WTC11 (cell line): ENCODE measurements around the gene ALG11. TPM values are rescaled to one million over a fixed set of nuclear protein-coding genes. Genes with fewer than 3 reads are reported as not detected.

ENCODE experiments used
- ATAC-seq: fragments of 200-7000 bp; cut with Tn5 transposase; 2 replicates; pipeline ENCODE4 v1.10.0; 2021; ENCODE audit warnings: mild to moderate bottlenecking, moderate library complexity
- CTCF ChIA-PET: fragments of 300-600 bp; sonication (Branson Sonifier 250); formaldehyde crosslinking; loops from one replicate; lab custom pipeline; 2021; ENCODE audit warnings: antibody characterized with exemption; lab: Charles Lee
- POLR2A ChIA-PET: fragments of 350-600 bp; sonication (Branson Sonifier 250); formaldehyde crosslinking; loops from one replicate; lab custom pipeline; 2021; ENCODE audit warnings: antibody characterized with exemption; lab: Charles Lee
- DNase-seq: peaks from one replicate; pipeline ENCODE4 v3.0.0; 2021; ENCODE audit warnings: low spot score
- H3K27ac Mint-ChIP-seq: 2 replicates; pipeline ENCODE4 v1.8.0; 2021; ENCODE audit warnings: mixed read lengths
- H3K27me3 Mint-ChIP-seq: 2 replicates; pipeline ENCODE4 v1.8.0; 2021; ENCODE audit warnings: low read depth, mild to moderate bottlenecking, moderate library complexity, mixed read lengths
- H3K36me3 Mint-ChIP-seq: 2 replicates; pipeline ENCODE4 v1.8.0; 2021; ENCODE audit warnings: mixed read lengths
- H3K4me1 Mint-ChIP-seq: 2 replicates; pipeline ENCODE4 v1.8.0; 2022; ENCODE audit warnings: mixed read lengths
- H3K4me3 Mint-ChIP-seq: 2 replicates; pipeline ENCODE4 v1.8.0; 2021; ENCODE audit warnings: mild to moderate bottlenecking, moderate library complexity, mixed read lengths
- H3K9me3 Mint-ChIP-seq: 2 replicates; pipeline ENCODE4 v1.8.0; 2021; ENCODE audit warnings: mixed read lengths
- ATF3 ChIP-seq: sonication (generic); formaldehyde crosslinking; conservative IDR thresholded peaks from 2 replicates; pipeline ENCODE4 v1.8.1; 2022; ENCODE audit warnings: mild to moderate bottlenecking, missing genetic modification reagents
- ATF6 ChIP-seq: sonication (generic); formaldehyde crosslinking; IDR thresholded peaks from 2 replicates; pipeline ENCODE4 v1.8.1; 2023; ENCODE audit warnings: mild to moderate bottlenecking, missing genetic modification reagents
- CBFB ChIP-seq: sonication (generic); formaldehyde crosslinking; IDR thresholded peaks from 2 replicates; pipeline ENCODE4 v1.8.1; 2022; ENCODE audit warnings: mild to moderate bottlenecking, low read depth, missing genetic modification reagents
- E2F5 ChIP-seq: sonication (generic); formaldehyde crosslinking; IDR thresholded peaks from 2 replicates; pipeline ENCODE4 v1.8.1; 2022; ENCODE audit warnings: mild to moderate bottlenecking, moderate library complexity, missing genetic modification reagents
- ELF4 ChIP-seq: sonication (generic); formaldehyde crosslinking; IDR thresholded peaks from 2 replicates; pipeline ENCODE4 v1.8.1; 2022; ENCODE audit warnings: low read depth, mild to moderate bottlenecking, moderate library complexity, missing genetic modification reagents
- ESRRA ChIP-seq: sonication (generic); formaldehyde crosslinking; IDR thresholded peaks from 2 replicates; pipeline ENCODE4 v1.8.1; 2022; ENCODE audit warnings: mild to moderate bottlenecking, missing genetic modification reagents, borderline replicate concordance
- FOXJ3 ChIP-seq: sonication (generic); formaldehyde crosslinking; IDR thresholded peaks from 2 replicates; pipeline ENCODE4 v1.9.0; 2021; ENCODE audit warnings: missing genetic modification reagents, mild to moderate bottlenecking, borderline replicate concordance
- FOXP1 ChIP-seq: sonication (generic); formaldehyde crosslinking; IDR thresholded peaks from 2 replicates; pipeline ENCODE4 v1.8.0; 2022; ENCODE audit warnings: missing genetic modification reagents, mild to moderate bottlenecking, moderate library complexity, borderline replicate concordance
- GABPB1 ChIP-seq: sonication (generic); formaldehyde crosslinking; IDR thresholded peaks from 2 replicates; pipeline ENCODE4 v1.8.1; 2023; ENCODE audit warnings: mild to moderate bottlenecking, missing genetic modification reagents
- HMGXB4 ChIP-seq: sonication (generic); formaldehyde crosslinking; IDR thresholded peaks from 2 replicates; pipeline ENCODE4 v1.8.1; 2023; ENCODE audit warnings: mild to moderate bottlenecking, moderate library complexity, missing genetic modification reagents
- MAX ChIP-seq: sonication (generic); formaldehyde crosslinking; IDR thresholded peaks from 2 replicates; pipeline ENCODE4 v1.8.0; 2022; ENCODE audit warnings: mild to moderate bottlenecking, missing genetic modification reagents
- MYBL2 ChIP-seq: sonication (generic); formaldehyde crosslinking; IDR thresholded peaks from 2 replicates; pipeline ENCODE4 v1.8.1; 2023; ENCODE audit warnings: mild to moderate bottlenecking, moderate library complexity, missing genetic modification reagents
- NFATC4 ChIP-seq: fragments of 250-450 bp; sonication (Bioruptor Pico); IDR thresholded peaks from 2 replicates; pipeline ENCODE4 v1.9.0; 2021; ENCODE audit warnings: mild to moderate bottlenecking
- NFE2L1 ChIP-seq: sonication (generic); formaldehyde crosslinking; IDR thresholded peaks from 2 replicates; pipeline ENCODE4 v1.8.1; 2023; ENCODE audit warnings: missing genetic modification reagents
- PREB ChIP-seq: sonication (generic); formaldehyde crosslinking; IDR thresholded peaks from 2 replicates; pipeline ENCODE4 v1.8.1; 2022; ENCODE audit warnings: mild to moderate bottlenecking, missing genetic modification reagents, moderate library complexity, borderline replicate concordance
- SOX15 ChIP-seq: fragments of 250-450 bp; sonication (Bioruptor Pico); IDR thresholded peaks from 2 replicates; pipeline ENCODE4 v1.9.0; 2021; ENCODE audit warnings: mild to moderate bottlenecking
- TEAD4 ChIP-seq: sonication (generic); formaldehyde crosslinking; IDR thresholded peaks from 2 replicates; pipeline ENCODE4 v1.8.0; 2022; ENCODE audit warnings: mild to moderate bottlenecking, missing genetic modification reagents
- USF1 ChIP-seq: sonication (generic); formaldehyde crosslinking; IDR thresholded peaks from 2 replicates; pipeline ENCODE4 v1.8.0; 2022; ENCODE audit warnings: mild to moderate bottlenecking, missing genetic modification reagents
- USF2 ChIP-seq: sonication (generic); formaldehyde crosslinking; IDR thresholded peaks from 2 replicates; pipeline ENCODE4 v1.8.1; 2023; ENCODE audit warnings: mild to moderate bottlenecking, missing genetic modification reagents, moderate library complexity
- ZNF138 ChIP-seq: sonication (generic); formaldehyde crosslinking; conservative IDR thresholded peaks from 2 replicates; pipeline ENCODE4 v1.8.1; 2022; ENCODE audit warnings: mild to moderate bottlenecking, moderate library complexity, missing genetic modification reagents
- ZNF317 ChIP-seq: sonication (generic); formaldehyde crosslinking; IDR thresholded peaks from 2 replicates; pipeline ENCODE4 v1.8.1; 2023; ENCODE audit warnings: low read depth, mild to moderate bottlenecking, moderate library complexity, missing genetic modification reagents, borderline replicate concordance
- ZNF396 ChIP-seq: fragments of 250-450 bp; sonication (Bioruptor Pico); IDR thresholded peaks from 2 replicates; pipeline ENCODE4 v1.8.0; 2021; ENCODE audit warnings: mild to moderate bottlenecking, moderate library complexity, borderline replicate concordance
- ZNF416 ChIP-seq: fragments of 250-450 bp; sonication (Bioruptor Pico); IDR thresholded peaks from 2 replicates; pipeline ENCODE4 v1.9.0; 2021; ENCODE audit warnings: mild to moderate bottlenecking, inconsistent platforms
- ZNF423 ChIP-seq: fragments of 250-450 bp; sonication (Bioruptor Pico); IDR thresholded peaks from 2 replicates; pipeline ENCODE4 v2.1.2; 2022; ENCODE audit warnings: mild to moderate bottlenecking, moderate library complexity
- total RNA-seq: library from RNA; stranded (reverse); gene quantifications from 3 replicates; pipeline ENCODE4 v1.2.3, GENCODE V29; 2021

Gene ALG11
- total RNA-seq, 1 experiment from 2014 or later, result 40.6 TPM

GRCh38 chr13:51978796-51979556 is 33.2 kb upstream of the ALG11 start:
- Mint-ChIP-seq H3K27ac (no peak overlapping the region), H3K4me1 (peaks cover 12% of the 10 kb centered on the region), H3K9me3 (peaks cover 5% of the 10 kb centered on the region), H3K36me3 (peaks cover under 1% of the 10 kb centered on the region; the same call in 1 of the 2 replicates), H3K4me3 (no peak overlapping the region), H3K27me3 (no peaks in the 10 kb centered on the region)
- no peak; the same call in 1 of the 2 replicates for ATAC-seq
- DNase-seq, result no peak
- POLR2A ChIA-PET, result interaction anchor here (0.5 kb wide), 1 partner anchor 13 kb away, joined by 3 read pairs; no protein-coding TSS in a partner anchor
- CTCF ChIA-PET, result no interaction called here
- TF ChIP-seq ELF4 (CRISPR knock-in tag) (no peak), ZNF416 (CRISPR knock-in tag) (no peak), PREB (CRISPR knock-in tag) (no peak), NFATC4 (CRISPR knock-in tag) (no peak), ATF3 (CRISPR knock-in tag) (no peak), TEAD4 (CRISPR knock-in tag) (no peak), USF2 (CRISPR knock-in tag) (peak; percentile 41; the same call in 1 of the 2 replicates), FOXP1 (no peak), CBFB (no peak), ZNF423 (no peak), ZNF396 (CRISPR knock-in tag) (no peak), HMGXB4 (CRISPR knock-in tag) (no peak), USF1 (peak; percentile 60), GABPB1 (CRISPR knock-in tag) (peak; percentile 60)

GRCh38 chr13:51980908-51981307 is 31.3 kb upstream of the ALG11 start:
- POLR2A ChIA-PET, result no interaction called here
- no peak for TF ChIP-seq E2F5 (CRISPR knock-in tag)
- peaks cover 5% of the 10 kb centered on the region; the same call in 1 of the 2 replicates for H3K36me3 Mint-ChIP-seq
- H3K4me3 Mint-ChIP-seq, result no peak overlapping the region
- H3K4me1 Mint-ChIP-seq, result peaks cover 12% of the 10 kb centered on the region
- CTCF ChIA-PET, result no interaction called here
- ATAC-seq (no peak), DNase-seq (no peak)
- H3K27ac Mint-ChIP-seq, result peak overlapping the region; percentile 79; the same call in 1 of the 2 replicates
- H3K27me3 Mint-ChIP-seq, result peaks cover 6% of the 10 kb centered on the region; the same call in 1 of the 2 replicates
- H3K9me3 Mint-ChIP-seq, result peaks cover 22% of the 10 kb centered on the region

- H3K9me3 Mint-ChIP-seq, result peaks cover 25% of the 10 kb centered on the region
- peaks cover 6% of the 10 kb centered on the region; the same call in 1 of the 2 replicates for H3K27me3 Mint-ChIP-seq
- ATAC-seq (peak; percentile 47), DNase-seq (no peak)
- H3K4me1 Mint-ChIP-seq, result peaks cover 12% of the 10 kb centered on the region
- CTCF ChIA-PET, result no interaction called here
- peaks cover 5% of the 10 kb centered on the region; the same call in 1 of the 2 replicates for H3K36me3 Mint-ChIP-seq
- no peak overlapping the region for H3K4me3 Mint-ChIP-seq
- POLR2A ChIA-PET, result no interaction called here
- peak overlapping the region; percentile 79; the same call in 1 of the 2 replicates for H3K27ac Mint-ChIP-seq
- no peak for TF ChIP-seq FOXP1
- TF ChIP-seq TEAD4 (CRISPR knock-in tag), result no peak
- TF ChIP-seq NFE2L1 (CRISPR knock-in tag), result no peak
- no peak for TF ChIP-seq MAX (CRISPR knock-in tag)
- TF ChIP-seq SOX15, result no peak
- no peak for TF ChIP-seq ESRRA (CRISPR knock-in tag)
- TF ChIP-seq ZNF396 (CRISPR knock-in tag), result no peak
- TF ChIP-seq ZNF317, result no peak
- no peak for TF ChIP-seq ZNF138 (CRISPR knock-in tag)
- no peak for TF ChIP-seq ATF6 (CRISPR knock-in tag)
- TF ChIP-seq FOXJ3, result no peak
- TF ChIP-seq MYBL2 (CRISPR knock-in tag), result no peak
Measured at GRCh38 chr13:51981355-51981754, 30.8 kb upstream of the ALG11 start.
